Sciatic nerve (tissue), 2 donors: ENCODE measurements around the gene IRF8. TPM values are rescaled to one million over a fixed set of nuclear protein-coding genes. Genes with fewer than 3 reads are reported as not detected.
"Not testable (repeated sequence)": the region's sequence is repeated elsewhere in the genome, so short reads cannot be mapped to it uniquely, and the experiment has no call there.

Experiments
- ATAC-seq: fragments of 200-7000 bp; cut with Tn5 transposase; one replicate; pipeline ENCODE4 v1.9.1; 2020; ENCODE audit warnings: mild to moderate bottlenecking, moderate library complexity
- DNase-seq: peaks from one replicate; pipeline ENCODE4 v3.0.0-alpha.2; 2020; ENCODE audit warnings: low spot score
- intact Hi-C: fragments of 100-400 bp; cut with DNase I; formaldehyde crosslinking; loops from one replicate; pipeline ENCODE4 v1.14.2; 2022
- total RNA-seq: library from RNA; stranded (reverse); fragmentation: NEBNext Ultra II Directional; extraction: Animal tissue kit (Norgen Biotek cat#: 25700); gene quantifications from one replicate; pipeline ENCODE4 v1.2.1, GENCODE V29; 2021
- donor health status: DM: no; HTN: no; CAD: no.
- donor health status: DM: no; HTN: no; CAD: no.

The IRF8 gene
- total RNA-seq, 1 donor from 2014 or later, result 19.1 TPM

DNA sequence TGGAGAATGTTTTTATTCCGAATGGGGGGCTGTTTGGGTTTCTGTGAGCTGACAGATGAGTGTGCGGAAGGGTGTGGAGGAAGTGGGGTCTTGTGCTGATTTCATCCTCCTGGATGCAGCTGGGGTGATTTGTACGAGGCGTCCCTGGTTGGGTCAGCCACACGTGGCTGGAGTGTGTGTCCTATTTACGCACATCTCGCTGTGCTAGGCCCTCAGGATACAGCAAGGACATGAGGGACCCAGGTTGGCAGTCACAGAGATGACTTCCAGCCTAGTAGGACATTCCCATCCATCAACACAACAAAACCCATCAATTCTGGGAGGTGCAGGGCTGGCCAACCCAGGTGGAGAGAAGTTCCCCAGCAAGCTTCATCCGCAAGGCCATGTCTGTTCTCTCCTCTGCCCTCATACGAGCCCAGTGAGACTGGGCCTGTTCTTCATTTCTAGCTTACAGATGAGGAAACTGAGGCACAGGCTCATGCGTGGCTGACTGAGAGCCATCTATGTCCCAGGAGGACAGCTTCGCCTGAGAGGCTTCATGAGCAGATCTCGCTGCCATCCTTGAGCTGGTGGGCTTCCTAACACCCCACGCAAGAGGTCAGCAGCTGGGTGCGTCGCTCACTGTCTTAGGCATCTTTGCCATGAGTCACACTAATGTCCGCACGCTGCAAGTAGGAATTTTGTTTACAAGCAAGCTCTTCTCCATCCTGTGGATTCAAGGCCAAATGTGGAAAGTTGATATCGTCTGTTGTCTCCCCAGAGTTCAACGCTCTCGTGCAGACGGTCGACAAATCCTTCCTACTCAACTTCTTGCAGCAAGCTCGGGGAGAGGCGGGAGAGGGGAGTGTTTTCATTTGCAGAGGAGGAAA, 24.4 kb downstream of the IRF8 start:
- DNase-seq (no peak), ATAC-seq (peak; percentile 16)
- intact Hi-C loops, result no loop called here

DNA sequence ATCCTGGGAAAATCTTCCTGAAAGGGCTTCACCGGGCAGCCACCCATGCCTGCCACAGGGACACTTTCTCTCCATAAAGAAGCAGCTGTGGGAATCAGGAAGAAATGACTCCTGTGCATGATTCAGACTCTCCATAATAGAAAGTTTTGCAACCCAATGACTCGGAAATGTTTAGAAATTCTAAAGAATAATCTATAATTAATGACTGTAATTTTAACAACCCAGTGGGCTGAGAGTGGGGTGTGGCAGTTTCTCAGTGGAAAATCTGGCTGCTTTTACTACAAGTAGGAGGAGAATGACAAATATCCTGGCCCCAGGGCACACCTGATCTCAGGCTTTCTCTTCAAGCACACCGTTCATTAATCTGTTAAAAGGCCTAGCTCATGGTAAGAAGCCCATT, 25.7 kb downstream of the IRF8 start:
- ATAC-seq (no peak), DNase-seq (no peak)
- intact Hi-C loops, result no loop called here

DNA sequence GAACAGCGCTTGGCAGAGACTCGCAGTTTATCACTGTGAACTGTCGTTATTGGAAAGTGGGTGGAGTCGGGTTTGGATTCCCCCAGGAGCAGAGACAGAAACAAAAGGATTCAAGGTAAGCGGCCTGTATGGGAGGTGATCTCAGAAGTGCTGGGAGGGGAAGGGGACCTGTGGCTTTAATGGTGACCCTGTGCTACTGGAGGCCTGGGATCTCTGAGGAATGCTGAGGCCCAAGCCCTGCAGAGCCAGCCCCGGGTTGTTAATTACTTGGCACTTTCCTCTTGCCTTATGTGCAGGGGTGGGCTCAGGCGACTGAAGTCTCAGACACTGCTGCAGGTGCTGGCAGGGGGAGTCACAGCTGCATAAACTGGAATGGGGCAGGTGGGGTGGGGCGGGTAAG, 27.4 kb downstream of the IRF8 start:
- no peak for DNase-seq
- no peak for ATAC-seq
- intact Hi-C loops, result no loop called here

DNA sequence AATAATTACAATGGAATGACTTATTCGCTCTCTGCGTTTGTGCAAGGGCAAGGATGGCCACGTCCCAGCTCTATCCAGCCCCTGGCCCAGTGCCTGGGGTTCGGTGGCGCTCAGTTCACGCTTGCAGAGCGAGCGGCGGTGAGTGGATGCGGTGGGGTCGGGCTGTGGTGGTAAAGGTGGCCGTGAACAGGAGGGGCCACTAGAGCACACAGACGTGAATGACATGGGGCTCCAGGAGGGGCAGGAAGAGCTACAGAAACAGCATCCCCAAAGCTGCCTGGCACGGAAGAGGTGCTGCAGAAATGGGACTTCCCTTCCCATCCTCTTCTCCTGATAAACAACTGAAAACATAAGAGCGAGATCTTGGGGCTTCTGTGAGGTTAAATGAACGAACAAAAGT, 28.4 kb downstream of the IRF8 start:
- intact Hi-C loops, result no loop called here
- DNase-seq, result no peak
- no peak for ATAC-seq

DNA sequence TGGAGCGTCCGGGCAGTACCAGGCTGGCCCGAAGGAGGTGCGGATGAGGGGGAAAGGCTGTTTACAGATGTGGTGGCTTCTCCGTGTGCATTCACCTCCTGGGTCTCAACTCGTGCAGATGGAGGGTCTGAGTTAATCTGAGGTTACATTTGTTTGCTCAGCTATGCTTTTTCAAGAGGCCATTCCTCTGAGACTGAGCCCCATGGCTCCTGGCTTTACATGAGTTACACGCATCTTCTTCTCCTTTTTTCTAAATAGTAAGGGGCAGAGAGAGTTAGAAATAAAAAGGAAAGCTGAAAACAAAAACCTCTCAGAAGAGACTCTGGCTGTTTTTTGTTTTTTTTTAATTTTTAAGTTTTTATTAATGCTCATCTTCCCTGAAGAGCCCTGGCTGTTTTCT, 29.0 kb downstream of the IRF8 start:
- intact Hi-C loops, result no loop called here
- no peak for DNase-seq
- peak; percentile 29 for ATAC-seq

DNA sequence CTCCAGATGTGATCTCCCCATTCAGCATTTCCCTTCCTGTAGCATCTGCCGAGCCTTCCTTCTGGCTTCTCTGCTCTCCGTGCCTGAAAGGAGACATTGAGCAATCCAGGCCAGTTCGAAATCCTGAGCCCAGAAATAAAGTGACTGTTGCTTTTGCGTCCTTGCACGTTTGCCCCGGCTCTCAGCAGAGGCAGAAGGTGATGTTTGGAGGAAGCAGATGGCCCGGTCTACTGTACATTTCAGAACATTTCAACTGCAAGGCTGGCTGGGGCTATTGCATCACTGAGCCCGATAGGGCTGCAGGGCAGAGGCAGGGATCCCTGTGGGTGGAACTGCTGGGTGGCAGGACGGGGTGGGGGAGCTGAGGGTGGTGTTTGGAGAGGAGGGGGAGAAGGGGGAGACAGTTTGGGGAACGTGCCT, 29.4 kb downstream of the IRF8 start:
- DNase-seq, result peak; percentile 74
- intact Hi-C loops, result no loop called here
- peak; percentile 93 for ATAC-seq

DNA sequence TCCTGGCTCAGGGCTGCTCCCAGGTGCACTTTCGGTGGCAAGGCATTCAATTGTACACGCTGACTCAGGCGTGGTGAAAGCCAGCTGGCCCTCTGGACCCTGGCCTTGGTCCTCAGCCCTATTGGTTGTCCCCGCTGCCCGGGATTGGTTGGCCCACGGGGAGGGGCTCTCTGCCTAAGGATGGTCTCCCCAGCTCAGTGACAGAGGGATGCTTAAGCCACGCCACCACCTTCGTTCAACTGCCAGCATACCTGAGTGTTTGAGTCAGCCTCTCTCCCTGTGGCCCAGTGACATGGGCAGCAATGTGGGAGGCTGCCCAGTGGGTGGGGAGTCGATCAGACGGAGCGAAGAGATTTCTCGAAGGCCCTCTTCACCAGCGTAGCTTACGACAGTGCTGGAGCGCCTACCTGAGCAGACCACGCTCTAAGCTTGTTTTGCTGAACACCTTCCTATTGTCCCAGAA, 30.3 kb downstream of the IRF8 start:
- no peak for DNase-seq
- no peak for ATAC-seq
- intact Hi-C loops, result no loop called here

DNA sequence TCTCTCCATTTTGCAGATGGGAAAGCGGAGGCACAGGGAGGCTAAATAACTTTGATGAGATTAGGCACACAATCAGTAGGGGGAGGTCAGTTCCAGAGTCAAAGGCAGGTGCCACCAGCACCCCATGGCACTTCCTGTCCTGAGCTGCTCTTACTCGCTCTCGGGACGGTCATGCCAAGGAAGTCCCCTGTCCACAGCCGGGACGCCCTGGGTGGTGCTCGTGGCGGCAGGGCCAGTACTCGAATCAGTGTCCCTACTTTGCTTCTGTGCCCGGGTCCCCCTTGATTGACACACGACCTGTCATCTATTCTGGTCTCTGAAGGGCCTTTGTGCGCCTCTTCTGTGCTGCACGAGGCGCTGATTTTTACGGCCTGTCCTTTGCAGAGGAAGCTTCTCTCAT, 31.3 kb downstream of the IRF8 start:
- ATAC-seq, result no peak
- intact Hi-C loops, result no loop called here

DNA sequence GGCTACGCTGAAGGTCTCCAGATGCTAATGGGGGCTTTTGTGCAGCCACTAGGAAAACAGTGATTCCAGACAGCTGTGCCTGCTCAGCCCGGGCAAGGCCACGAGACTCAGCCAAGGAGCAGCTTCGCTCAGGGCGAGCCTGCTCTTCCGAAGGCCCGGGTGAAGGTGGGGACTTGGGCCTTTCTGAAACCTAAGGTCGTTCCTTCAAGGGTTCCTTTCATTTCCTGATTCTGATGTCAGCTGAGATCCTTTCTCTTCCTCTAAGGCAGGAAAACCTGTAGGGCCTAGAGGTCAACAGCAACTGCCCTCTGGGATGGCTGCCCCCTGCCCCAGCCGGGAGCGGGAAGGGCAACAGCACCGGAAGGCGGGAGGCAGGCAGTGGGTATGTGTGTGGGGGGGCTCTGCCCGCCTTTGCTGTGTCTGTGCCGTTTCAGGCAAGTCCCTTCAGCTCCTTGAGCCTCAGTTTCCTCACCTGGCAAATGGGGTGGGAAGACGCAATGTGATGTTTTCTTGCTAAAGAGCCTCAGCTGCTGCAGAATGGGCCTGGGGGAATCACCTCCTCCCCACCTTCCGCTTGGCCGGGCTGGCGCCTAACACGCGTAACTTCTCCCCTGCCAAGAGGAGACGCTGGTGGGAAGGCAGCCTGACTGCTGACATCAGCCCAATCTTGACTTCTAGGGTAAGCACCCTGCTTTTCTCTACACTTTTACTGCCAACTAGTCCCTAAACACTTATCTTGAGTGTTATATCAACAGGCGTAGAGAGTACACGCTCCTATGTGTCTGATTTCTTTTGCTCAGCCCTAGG, 32.8 kb downstream of the IRF8 start:
- DNase-seq, result no peak
- ATAC-seq, result no peak
- intact Hi-C loops, result no loop called here

More for the DNA sequence above, 31.3 kb downstream of the IRF8 start:
- DNase-seq, result no peak

DNA sequence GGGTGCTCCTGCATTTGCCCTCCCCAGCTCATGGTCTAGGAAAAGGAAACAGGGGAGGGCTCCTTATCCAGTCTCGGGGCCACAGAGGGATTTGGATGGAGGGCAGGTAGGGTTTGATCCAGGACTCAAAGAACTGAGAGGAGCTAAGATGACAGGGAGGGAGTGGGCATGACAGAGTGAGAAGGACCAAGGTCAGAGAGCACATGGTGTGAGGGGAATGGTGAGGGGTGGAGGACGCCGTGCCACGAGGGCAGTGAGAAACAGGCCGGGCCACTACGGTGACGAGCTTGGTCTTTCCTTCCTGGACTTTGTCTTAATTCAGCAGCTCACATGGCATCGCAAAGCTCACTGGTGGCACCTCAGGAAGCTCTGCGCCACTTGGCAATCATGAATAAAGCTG, 35.2 kb downstream of the IRF8 start:
- intact Hi-C loops, result no loop called here
- ATAC-seq, result no peak

DNA sequence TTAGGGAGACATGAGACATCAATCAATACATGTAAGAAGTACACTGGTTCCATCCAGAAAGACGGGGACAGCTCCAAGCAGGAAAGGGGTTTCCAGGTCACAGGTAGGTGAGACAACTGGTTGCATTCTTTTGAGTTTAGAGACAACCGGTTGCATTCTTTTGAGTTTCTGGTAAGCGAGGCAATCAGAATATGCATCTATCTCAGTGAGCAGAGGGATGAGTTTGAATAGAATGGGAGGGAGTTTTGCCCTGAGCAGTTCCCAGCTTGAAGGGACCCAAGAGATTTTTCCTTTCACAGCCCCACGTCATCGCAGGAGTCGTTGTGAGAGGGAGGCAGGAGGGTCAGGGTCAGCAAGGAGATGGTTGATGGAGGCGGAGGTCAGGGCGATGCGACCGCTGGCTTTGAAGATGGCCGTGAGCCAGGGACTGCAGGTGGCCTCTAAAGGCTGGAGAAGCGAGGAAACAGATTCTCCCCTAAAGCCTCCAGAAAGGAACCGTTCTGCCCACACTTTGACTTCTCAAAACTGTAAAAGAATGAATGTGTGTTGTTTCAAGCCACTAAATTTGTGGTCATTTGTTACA, 36.5 kb downstream of the IRF8 start:
- intact Hi-C loops, result no loop called here
- no peak for DNase-seq
- ATAC-seq, result peak; percentile 81

More for the DNA sequence above, 35.2 kb downstream of the IRF8 start:
- DNase-seq, result no peak

DNA sequence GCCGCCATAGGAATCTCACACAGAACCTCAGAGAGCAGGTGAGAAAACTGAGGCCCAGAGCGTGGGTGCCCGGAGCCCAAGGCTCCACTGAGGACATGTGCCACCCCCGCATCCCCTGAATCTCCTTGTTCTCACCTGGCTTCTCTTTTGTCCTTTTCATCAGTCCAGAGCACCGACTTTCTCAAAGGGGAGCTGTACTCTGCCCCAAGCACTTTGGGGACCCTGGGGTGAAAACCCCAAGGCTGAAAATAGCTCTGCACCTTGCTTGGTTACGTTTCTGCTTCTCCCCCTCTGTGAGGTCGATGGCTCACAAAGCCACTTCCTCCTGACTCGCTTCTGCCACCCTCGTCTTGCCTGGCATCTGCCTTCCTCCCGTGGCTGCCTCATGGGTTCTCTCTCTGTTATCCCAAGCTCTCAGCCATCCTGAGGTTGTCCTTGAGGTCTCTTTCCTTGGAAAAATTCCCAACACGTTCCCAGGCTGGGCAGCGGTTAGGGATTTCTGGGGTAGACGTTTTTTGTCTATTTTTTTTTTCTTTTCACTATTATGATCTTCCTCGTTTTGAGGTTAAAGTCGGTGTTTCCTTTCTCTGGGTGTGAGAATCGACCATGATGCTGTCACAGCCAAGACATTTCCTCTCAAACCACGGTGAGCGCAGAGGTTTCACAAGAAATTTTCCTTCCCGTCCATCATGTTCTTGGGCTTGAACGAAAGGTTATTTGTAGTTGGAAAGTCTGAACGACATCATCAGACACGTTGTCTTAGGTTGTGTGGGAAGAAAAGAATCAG, 37.2 kb downstream of the IRF8 start:
- DNase-seq (no peak), ATAC-seq (peak; percentile 42)
- intact Hi-C loops, result no loop called here

DNA sequence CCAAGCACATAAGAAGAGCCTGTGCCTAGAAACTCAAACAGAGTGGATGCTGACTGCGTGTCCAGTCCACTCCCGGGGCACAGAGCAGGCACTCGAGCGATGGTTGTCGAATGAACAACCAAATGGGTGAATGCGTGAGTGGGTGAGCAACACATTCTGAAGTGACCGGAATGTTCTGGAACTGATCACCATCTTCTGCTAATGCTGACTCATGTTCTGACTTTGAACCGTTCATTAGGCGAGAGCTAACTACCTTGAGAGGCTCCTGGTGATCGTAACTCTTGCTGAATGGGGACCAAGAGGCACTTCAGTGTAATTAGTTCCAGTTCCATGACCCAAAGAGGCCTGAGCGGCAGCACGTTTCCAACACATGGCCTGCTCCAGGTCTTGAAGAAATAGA, 37.9 kb downstream of the IRF8 start:
- ATAC-seq (no peak), DNase-seq (no peak)
- intact Hi-C loops, result no loop called here

DNA sequence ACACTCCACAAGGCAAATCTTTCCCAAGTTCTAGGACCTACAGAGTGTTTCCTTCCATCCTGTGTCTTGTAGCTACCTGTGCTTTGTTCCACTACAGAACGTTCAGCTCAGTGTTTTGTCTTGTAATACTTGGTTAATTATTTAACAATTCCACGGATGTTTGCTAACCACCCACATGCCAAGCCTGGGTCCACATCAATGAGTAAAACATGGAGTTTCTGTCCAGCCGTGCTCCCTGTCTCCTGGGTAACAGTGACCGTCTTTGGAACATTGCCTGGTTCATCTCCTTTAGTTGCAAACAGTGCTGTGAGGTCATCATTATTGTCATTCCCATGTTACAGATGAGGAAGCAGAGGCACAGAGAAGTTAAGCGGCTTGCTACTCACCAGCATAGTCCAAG, 41.3 kb downstream of the IRF8 start:
- ATAC-seq (no peak), DNase-seq (no peak)
- intact Hi-C loops, result no loop called here

DNA sequence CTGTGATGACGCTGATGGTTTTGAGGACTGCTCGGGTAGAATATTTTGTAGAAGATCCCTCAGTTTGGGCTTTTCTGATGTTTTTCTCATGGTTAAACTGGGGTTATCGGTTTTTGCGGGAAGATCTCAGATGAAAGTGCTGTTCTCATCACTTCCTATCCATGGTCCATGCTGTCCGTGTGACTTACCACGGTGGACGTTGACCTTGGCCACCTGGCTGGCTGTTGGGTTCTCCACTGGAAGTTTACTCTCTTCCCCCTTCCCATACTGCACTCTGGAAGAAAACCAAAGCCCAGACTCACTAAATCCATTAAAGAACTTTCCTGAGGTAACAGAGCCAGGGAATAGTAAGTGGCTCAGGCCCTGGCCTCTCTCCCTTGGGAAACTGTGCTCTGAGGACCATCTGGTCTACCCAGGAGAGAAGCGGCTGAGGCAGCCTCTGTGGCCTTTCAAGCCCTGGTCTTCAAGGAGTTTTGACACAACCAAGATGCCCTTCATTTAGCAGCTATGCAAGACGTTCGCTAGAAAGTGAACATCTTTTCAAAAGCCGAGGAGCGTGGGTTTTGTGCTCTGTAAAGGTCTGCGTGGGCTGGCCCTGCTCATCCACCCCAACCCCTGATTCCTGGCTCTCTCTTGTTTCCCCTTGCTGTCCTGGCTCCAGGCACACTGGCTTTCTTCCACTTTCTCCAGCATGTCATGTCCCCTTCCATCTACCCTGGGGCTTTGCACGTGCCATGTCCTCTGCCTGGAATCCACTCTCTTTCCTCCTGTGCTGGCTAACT, 43.1 kb downstream of the IRF8 start:
- intact Hi-C loops, result no loop called here
- ATAC-seq (no peak), DNase-seq (no peak)

DNA sequence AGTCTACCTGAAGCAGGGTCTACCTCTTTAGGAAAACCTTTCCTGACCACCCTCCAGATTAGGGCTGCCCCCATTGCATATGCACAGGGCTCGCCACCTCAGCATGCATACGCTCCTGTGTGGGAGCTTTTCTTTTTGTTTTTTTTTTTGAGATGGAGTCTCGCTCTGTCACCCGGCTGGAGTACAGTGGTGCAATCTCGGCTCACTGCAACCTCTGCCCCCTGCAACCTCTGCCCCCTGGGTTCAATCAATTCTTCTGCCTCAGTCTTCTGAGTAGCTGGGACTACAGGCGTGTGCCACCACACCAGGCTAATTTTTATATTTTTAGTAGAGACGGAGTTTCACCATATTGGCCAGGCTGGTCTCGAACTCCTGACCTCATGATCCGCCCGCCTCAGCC, 43.7 kb downstream of the IRF8 start:
- ATAC-seq, DNase-seq, intact Hi-C loops: not testable (repeated sequence)

DNA sequence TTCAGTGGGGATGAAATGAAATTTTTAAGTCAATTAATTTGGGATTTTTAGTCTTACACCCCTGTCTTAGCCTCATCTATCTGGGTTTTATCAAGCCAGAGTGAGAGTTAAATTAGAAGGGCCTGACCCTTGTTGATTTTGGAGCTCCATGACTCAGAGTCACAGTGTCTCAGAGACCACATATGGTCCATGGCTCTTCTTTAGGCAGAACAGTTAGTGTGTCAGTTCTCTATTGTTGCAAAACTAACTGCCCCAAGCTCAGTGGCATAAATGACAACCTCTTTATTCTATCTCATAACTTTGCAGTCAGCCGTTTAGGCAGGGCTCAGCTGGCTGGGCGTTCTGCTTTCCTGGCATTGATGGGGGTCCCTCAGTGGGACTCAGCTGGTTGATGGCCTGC, 44.7 kb downstream of the IRF8 start:
- intact Hi-C loops, result no loop called here
- DNase-seq, result no peak
- ATAC-seq, result no peak
